GM18508 (cell line): ENCODE results near the gene NCOA7.
"Not testable (repeated sequence)": the region's sequence is repeated elsewhere in the genome, so short reads cannot be mapped to it uniquely, and the experiment has no call there.

Source experiments
- ATAC-seq: cut with Tn5 transposase; IDR thresholded peaks from one replicate; pipeline ENCODE4 v1.9.1; 2021; ENCODE audit warnings: moderate number of reproducible peaks; ENCODE audit not compliant: insufficient read depth, unreplicated experiment

NCOA7 gene

GRCh38 chr6:125940247-125941041, 149.7 kb downstream of the NCOA7 start:
- no peak for ATAC-seq

GRCh38 chr6:125942672-125943527, 152.1 kb downstream of the NCOA7 start:
- ATAC-seq, result no peak

GRCh38 chr6:125943528-125944433, 153.0 kb downstream of the NCOA7 start:
- ATAC-seq, result no peak

GRCh38 chr6:125944434-125944816, 153.7 kb downstream of the NCOA7 start:
- no peak for ATAC-seq

GRCh38 chr6:125944896-125945295, 154.1 kb downstream of the NCOA7 start:
- ATAC-seq, result no peak

- no peak for ATAC-seq
Observed at GRCh38 chr6:125945378-125946141, 154.8 kb downstream of the NCOA7 start.

- no peak for ATAC-seq
Observed at GRCh38 chr6:125947615-125948014, 156.9 kb downstream of the NCOA7 start.

- ATAC-seq, result no peak
Observed at GRCh38 chr6:125948455-125948854, 157.7 kb downstream of the NCOA7 start.

- ATAC-seq, result no peak
Observed at GRCh38 chr6:125949069-125949468, 158.3 kb downstream of the NCOA7 start.

- ATAC-seq, result no peak
Observed at GRCh38 chr6:125950293-125950692, 159.5 kb downstream of the NCOA7 start.

GRCh38 chr6:125950716-125951115, 160.0 kb downstream of the NCOA7 start:
- not testable (repeated sequence) for ATAC-seq

- ATAC-seq, result no peak
Observed at GRCh38 chr6:125951323-125951722, 160.6 kb downstream of the NCOA7 start.

- no peak for ATAC-seq
Observed at GRCh38 chr6:125952764-125953501, 162.2 kb downstream of the NCOA7 start.

- ATAC-seq, result no peak
Observed at GRCh38 chr6:125953502-125953875, 162.7 kb downstream of the NCOA7 start.

GRCh38 chr6:125954735-125955339, 164.1 kb downstream of the NCOA7 start:
- ATAC-seq, result no peak

GRCh38 chr6:125955973-125956372, 165.2 kb downstream of the NCOA7 start:
- no peak for ATAC-seq

GRCh38 chr6:125956506-125957390, 166.0 kb downstream of the NCOA7 start, which contains the start of gene HINT3:
Gene HINT3 (plus strand): TSS chr6:125956770. CDS start chr6:125956978, 208 bp downstream.
- ATAC-seq, result peak; percentile 88

GRCh38 chr6:125957391-125957693, 166.6 kb downstream of the NCOA7 start:
- ATAC-seq, result no peak
